Liver (tissue), 9 donors: ENCODE measurements around the gene NOS1. TPM values are rescaled to one million over a fixed set of nuclear protein-coding genes. Genes with fewer than 3 reads are reported as not detected.

Experiments
- DNase-seq: peaks from one replicate; pipeline ENCODE4 v3.0.0-alpha.2; 2017; ENCODE audit warnings: low spot score
- H3K27ac ChIP-seq, 2 donors: one replicate each; pipeline ENCODE4 v1.7.0; 2013; ENCODE audit warnings: inconsistent platforms in 2 of 2, low read length in 2 of 2, control low read depth in 1 of 2, low read depth in 1 of 2, mild to moderate bottlenecking in 1 of 2
- H3K27me3 ChIP-seq, 4 donors: one replicate each; pipeline versions ENCODE4 v1.6.1 to v1.7.0; 2013; ENCODE audit warnings: low read length in 3 of 4, inconsistent platforms in 1 of 4, mild to moderate bottlenecking in 1 of 4, moderate library complexity in 1 of 4; ENCODE audit not compliant: control insufficient read depth in 4 of 4, insufficient read depth in 4 of 4
- H3K36me3 ChIP-seq, 4 donors: one replicate each; pipeline versions ENCODE4 v1.6.1 to v1.7.0; 2013; ENCODE audit warnings: low read length in 3 of 4, mild to moderate bottlenecking in 3 of 4, low read depth in 1 of 4, moderate library complexity in 1 of 4; ENCODE audit not compliant: control insufficient read depth in 4 of 4, insufficient read depth in 3 of 4
- H3K4me1 ChIP-seq, 4 donors: one replicate each; pipeline versions ENCODE4 v1.6.1 to v1.7.0; 2013; ENCODE audit warnings: low read length in 3 of 4, mild to moderate bottlenecking in 3 of 4, moderate library complexity in 1 of 4; ENCODE audit not compliant: control insufficient read depth in 4 of 4, insufficient read depth in 4 of 4
- H3K4me3 ChIP-seq, 3 donors: one replicate each; pipeline versions ENCODE4 v1.6.1 to v1.7.0; 2013; ENCODE audit warnings: low read length in 3 of 3, control low read depth in 1 of 3, low read depth in 1 of 3, mild to moderate bottlenecking in 1 of 3
- H3K9ac ChIP-seq, 2 donors: one replicate each; pipeline ENCODE4 v1.7.0; 2013; ENCODE audit warnings: low read length in 2 of 2, mild to moderate bottlenecking in 2 of 2, moderate library complexity in 2 of 2, control low read depth in 1 of 2, low read depth in 1 of 2
- H3K9me3 ChIP-seq, 4 donors: one replicate each; pipeline versions ENCODE4 v1.6.1 to v1.7.0; 2013; ENCODE audit warnings: low read length in 3 of 4; ENCODE audit not compliant: control insufficient read depth in 4 of 4
- ATF3 ChIP-seq: IDR thresholded peaks from 2 replicates; pipeline ENCODE4 v1.6.1; 2016; ENCODE audit warnings: antibody characterized with exemption
- CTCF ChIP-seq: fragments of 150-350 bp; IDR thresholded peaks from 2 replicates; pipeline ENCODE4 v1.5.1; 2017; ENCODE audit warnings: improper control_type of control experiment, low read depth, low read length; ENCODE audit not compliant: missing input control
- EGR1 ChIP-seq, 2 donors: IDR thresholded peaks; 2 replicates each; pipeline ENCODE4 v1.6.1; 2016 to 2018; ENCODE audit warnings: antibody characterized with exemption in 2 of 2, low read depth in 2 of 2
- FOXA1 ChIP-seq: IDR thresholded peaks from 2 replicates; pipeline ENCODE4 v1.6.1; 2016; ENCODE audit warnings: antibody characterized with exemption
- FOXA2 ChIP-seq: IDR thresholded peaks from 2 replicates; pipeline ENCODE4 v1.6.1; 2016; ENCODE audit warnings: antibody characterized with exemption
- GABPA ChIP-seq, 2 donors: IDR thresholded peaks in 1 of 2; conservative IDR thresholded peaks in 1 of 2; 2 replicates each; pipeline ENCODE4 v1.6.1; 2016; ENCODE audit warnings: antibody characterized with exemption in 2 of 2, mild to moderate bottlenecking in 1 of 2, moderate library complexity in 1 of 2
- HNF4A ChIP-seq, 2 donors: conservative IDR thresholded peaks; 2 replicates each; pipeline ENCODE4 v1.6.1; 2016; ENCODE audit warnings: antibody characterized with exemption in 2 of 2, mild to moderate bottlenecking in 2 of 2
- HNF4G ChIP-seq: IDR thresholded peaks from 2 replicates; pipeline ENCODE4 v1.6.1; 2016; ENCODE audit warnings: antibody characterized with exemption
- JUND ChIP-seq, 2 donors: IDR thresholded peaks; 2 replicates each; pipeline ENCODE4 v1.6.1; 2016; ENCODE audit warnings: antibody characterized with exemption in 2 of 2
- MAX ChIP-seq: IDR thresholded peaks from 2 replicates; pipeline ENCODE4 v1.6.1; 2016; ENCODE audit warnings: antibody characterized with exemption
- NR2F2 ChIP-seq: IDR thresholded peaks from 2 replicates; pipeline ENCODE4 v1.6.1; 2016; ENCODE audit warnings: antibody characterized with exemption
- RAD21 ChIP-seq, 2 donors: IDR thresholded peaks; 2 replicates each; pipeline ENCODE4 v1.6.1; 2016; ENCODE audit warnings: antibody characterized with exemption in 2 of 2, mild to moderate bottlenecking in 2 of 2
- REST ChIP-seq: IDR thresholded peaks from 2 replicates; pipeline ENCODE4 v1.6.1; 2016; ENCODE audit warnings: antibody characterized with exemption, mild to moderate bottlenecking
- RXRA ChIP-seq, 2 donors: IDR thresholded peaks; 2 replicates each; pipeline ENCODE4 v1.6.1; 2017 to 2018; ENCODE audit warnings: antibody characterized with exemption in 2 of 2, mild to moderate bottlenecking in 1 of 2
- SP1 ChIP-seq: IDR thresholded peaks from 2 replicates; pipeline ENCODE4 v1.6.1; 2018; ENCODE audit warnings: antibody characterized with exemption, mild to moderate bottlenecking
- YY1 ChIP-seq: IDR thresholded peaks from 2 replicates; pipeline ENCODE4 v1.6.1; 2016; ENCODE audit warnings: antibody characterized with exemption, mild to moderate bottlenecking
- ZBTB33 ChIP-seq: IDR thresholded peaks from 2 replicates; pipeline ENCODE4 v1.6.1; 2016; ENCODE audit warnings: antibody characterized with exemption
- WGBS: extraction: QIAGEN DNeasy Blood & Tissue Kit; methylation state at CpG from one replicate; pipeline ENCODE4 v1.1.7; 2013; 5-methylcytosine and 5-hydroxymethylcytosine counted together
- polyA plus RNA-seq, 2 donors: library from polyadenylated mRNA; stranded (reverse) in 1 of 2; unstranded in 1 of 2; fragments of 200-250 nt in 1 of 2; fragments of >200 nt in 1 of 2; fragmentation: Nextera tagmentation in 1 of 2; extraction: Ambion mirVana in 1 of 2; gene quantifications; one replicate each; pipeline versions ENCODE4 v1.2.1 to v1.2.3, GENCODE V29; 2013 to 2015
- total RNA-seq, 2 donors: library from RNA; depleted of rRNA; stranded (reverse); fragments of >200 nt; gene quantifications; one replicate each; pipeline ENCODE4 v1.2.3, GENCODE V29; 2014
- donor health status: healthy.
- donor health status: healthy.
- donor health status: healthy.
- donor health status: healthy.
- donor health status: healthy.

NOS1 gene
- total and polyA plus RNA-seq, 4 donors = under 0.01 to 0.08 (median 0.01) TPM; not detected in 1

- TF ChIP-seq EGR1 (IDR thresholded peaks at IDR 0.05; ENCODE audit: low read depth in 2 of 2) (no peak), RAD21 (IDR thresholded peaks at IDR 0.05) (no peak), JUND (IDR thresholded peaks at IDR 0.05) (no peak), ATF3 (no peak), FOXA2 (no peak), YY1 (no peak), HNF4G (no peak), ZBTB33 (no peak), CTCF (no peak), HNF4A (conservative IDR thresholded peaks at IDR 0.05) (no peak), NR2F2 (no peak), GABPA (IDR thresholded peaks at IDR 0.05 in 1 of 2, conservative IDR thresholded peaks at IDR 0.05 in 1 of 2) (no peak), MAX (no peak), RXRA (IDR thresholded peaks at IDR 0.05) (no peak), REST (no peak), FOXA1 (no peak)
- Histone ChIP-seq H3K4me3 (no peak overlapping the region), H3K9ac (no peak overlapping the region), H3K27me3 (peaks cover 0 to 8% (median 1%) of the 10 kb centered on the region in 4 donors), H3K36me3 (no peaks in the 10 kb centered on the region), H3K4me1 (no peaks in the 10 kb centered on the region), H3K27ac (no peak overlapping the region), H3K9me3 (no peaks in the 10 kb centered on the region)
- 10% methylated on average over 2 of the region's 2 CpGs for WGBS
- DNase-seq = no peak
Observed at GRCh38 chr12:117342682-117343081, 18.7 kb downstream of the NOS1 start.

- no peak overlapping the region for H3K9ac ChIP-seq
- H3K4me1 ChIP-seq = no peaks in the 10 kb centered on the region
- 73% methylated on average over 4 of the region's 4 CpGs for WGBS
- no peak overlapping the region for H3K27ac ChIP-seq
- H3K4me3 ChIP-seq = no peak overlapping the region
- H3K36me3 ChIP-seq = no peaks in the 10 kb centered on the region
- no peaks in the 10 kb centered on the region for H3K9me3 ChIP-seq
- DNase-seq = no peak
- H3K27me3 ChIP-seq = peaks cover 0 to 12% (median 0%) of the 10 kb centered on the region in 4 donors
- TF ChIP-seq SP1 (no peak), EGR1 (IDR thresholded peaks at IDR 0.05; ENCODE audit: low read depth in 2 of 2) (no peak), ATF3 (no peak), MAX (no peak), FOXA2 (no peak), HNF4G (no peak), FOXA1 (no peak), CTCF (no peak), REST (no peak), NR2F2 (no peak), JUND (IDR thresholded peaks at IDR 0.05) (no peak)
Observed at GRCh38 chr12:117342247-117342646, 19.2 kb downstream of the NOS1 start.
